ENCODE data around the gene PIK3R3.
"Not testable (repeated sequence)": the region's sequence is repeated elsewhere in the genome, so short reads cannot be mapped to it uniquely, and the experiment has no call there.

DNA sequence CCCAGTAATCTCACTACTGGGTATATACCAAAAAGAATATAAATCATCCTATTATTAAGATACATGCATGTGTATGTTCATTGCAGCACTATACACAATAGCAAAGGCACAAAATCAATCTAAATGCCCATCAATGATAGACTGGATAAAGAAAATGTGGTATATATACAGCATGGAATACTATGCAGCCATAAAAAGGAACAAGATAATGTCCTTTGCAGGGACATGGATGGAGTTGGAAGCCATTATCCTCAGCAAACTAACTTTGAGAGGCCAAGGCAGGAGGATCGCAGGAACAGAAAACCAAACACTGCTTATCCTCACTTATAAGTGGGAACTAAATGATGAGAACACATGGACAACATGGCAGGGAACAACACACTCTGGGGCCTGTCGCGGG lies 37.3 kb downstream of the PIK3R3 start:
- TF ChIP-seq CBX8 (IDR thresholded peaks at IDR 0.05); PHF8 (IDR thresholded peaks at IDR 0.05; ENCODE audit: borderline replicate concordance, low read depth); ESRRA (IDR thresholded peaks at IDR 0.05; ENCODE audit: borderline replicate concordance, low read length): not testable (repeated sequence)

All from A549 (cell line).